ENCODE results near the gene ARMC9.

Gene ARMC9

GRCh38 chr2:231321556-231322334, 123.3 kb downstream of the ARMC9 start:
- no peak for DNase-seq

- DNase-seq = no peak
Observed at GRCh38 chr2:231323316-231323715, 124.9 kb downstream of the ARMC9 start.

- DNase-seq = no peak
Observed at GRCh38 chr2:231325826-231326225, 127.4 kb downstream of the ARMC9 start.

GRCh38 chr2:231326404-231326803, 128.0 kb downstream of the ARMC9 start:
- DNase-seq = no peak

- no peak for DNase-seq
Observed at GRCh38 chr2:231330311-231330710, 131.9 kb downstream of the ARMC9 start.

GRCh38 chr2:231331533-231331932, 133.1 kb downstream of the ARMC9 start:
- DNase-seq = no peak

GRCh38 chr2:231332388-231332787, 134.0 kb downstream of the ARMC9 start:
- DNase-seq = no peak

GRCh38 chr2:231332872-231333500, 134.6 kb downstream of the ARMC9 start:
- no peak for DNase-seq

- no peak for DNase-seq
Observed at GRCh38 chr2:231334179-231334930, 135.9 kb downstream of the ARMC9 start.

GRCh38 chr2:231334981-231335380, 136.6 kb downstream of the ARMC9 start:
- DNase-seq = no peak

- no peak for DNase-seq
Observed at GRCh38 chr2:231335591-231335990, 137.2 kb downstream of the ARMC9 start.

GRCh38 chr2:231336236-231336635, 137.8 kb downstream of the ARMC9 start:
- DNase-seq = no peak

- no peak for DNase-seq
Observed at GRCh38 chr2:231336700-231337099, 138.3 kb downstream of the ARMC9 start.

- no peak for DNase-seq
Observed at GRCh38 chr2:231337807-231338759, 139.7 kb downstream of the ARMC9 start.

- DNase-seq = no peak
Observed at GRCh38 chr2:231339316-231339715, 140.9 kb downstream of the ARMC9 start.

- no peak for DNase-seq
Observed at GRCh38 chr2:231341100-231341499, 142.7 kb downstream of the ARMC9 start.

- no peak for DNase-seq
Observed at GRCh38 chr2:231342061-231342711, 143.8 kb downstream of the ARMC9 start.

GRCh38 chr2:231343006-231343710, 144.7 kb downstream of the ARMC9 start:
- no peak for DNase-seq

GRCh38 chr2:231343988-231344387, 145.6 kb downstream of the ARMC9 start:
- no peak for DNase-seq

- no peak for DNase-seq
Observed at GRCh38 chr2:231344851-231345250, 146.4 kb downstream of the ARMC9 start.

GRCh38 chr2:231347081-231347480, 148.7 kb downstream of the ARMC9 start:
- DNase-seq = no peak
